HG03060 (cell line): ENCODE results near the gene RTL1.

ENCODE experiments used
- ATAC-seq: cut with Tn5 transposase; IDR thresholded peaks from one replicate; pipeline ENCODE4 v1.9.1; 2021; ENCODE audit warnings: low read depth, moderate number of reproducible peaks; ENCODE audit not compliant: unreplicated experiment

RTL1 gene

DNA sequence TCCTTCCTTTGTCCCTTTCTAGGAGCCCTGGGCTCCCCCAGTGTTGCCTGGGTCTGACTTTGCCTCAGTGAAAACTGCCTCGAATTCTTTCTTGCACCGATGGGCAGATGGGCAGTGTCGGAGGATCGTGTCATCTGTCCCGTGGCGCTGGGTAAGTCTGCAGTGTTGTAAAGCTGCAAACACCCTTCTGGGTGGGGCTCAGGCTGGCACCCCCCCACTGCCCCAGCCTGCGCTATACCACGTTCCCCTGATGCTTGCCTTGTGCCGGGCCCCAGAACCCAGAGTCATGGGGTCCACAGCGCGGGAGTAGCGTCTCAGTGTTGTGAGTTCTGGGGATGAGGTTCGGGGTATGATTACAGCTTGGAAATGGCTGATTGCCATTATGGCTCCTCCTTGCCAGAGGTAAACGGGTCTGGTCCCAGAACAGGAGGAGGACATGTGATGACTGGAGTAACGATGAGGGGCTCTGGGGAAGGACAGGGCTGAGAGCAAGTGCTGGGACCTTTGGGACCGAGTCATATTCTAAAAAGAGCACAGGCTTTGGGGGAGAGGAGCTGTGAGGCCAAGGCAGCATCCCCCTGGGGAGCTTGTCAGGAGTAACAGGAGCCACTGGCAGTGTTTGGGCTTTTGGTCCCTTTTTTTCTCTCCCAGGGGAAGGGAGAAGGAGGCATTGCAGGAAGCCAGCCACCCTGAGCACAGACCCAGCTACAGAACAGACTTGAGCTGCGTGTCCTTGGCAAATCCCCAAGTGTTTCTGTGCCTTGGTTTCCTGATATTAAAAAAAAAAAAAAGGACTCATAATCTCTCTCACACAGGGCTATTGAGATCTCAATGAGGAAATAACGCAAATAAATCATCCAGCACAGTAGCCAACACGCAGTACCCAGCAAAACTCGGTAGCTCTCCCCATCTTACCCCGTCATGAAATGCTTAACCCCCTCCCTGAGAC, 4.3 kb downstream of the RTL1 start:
- ATAC-seq: no peak

DNA sequence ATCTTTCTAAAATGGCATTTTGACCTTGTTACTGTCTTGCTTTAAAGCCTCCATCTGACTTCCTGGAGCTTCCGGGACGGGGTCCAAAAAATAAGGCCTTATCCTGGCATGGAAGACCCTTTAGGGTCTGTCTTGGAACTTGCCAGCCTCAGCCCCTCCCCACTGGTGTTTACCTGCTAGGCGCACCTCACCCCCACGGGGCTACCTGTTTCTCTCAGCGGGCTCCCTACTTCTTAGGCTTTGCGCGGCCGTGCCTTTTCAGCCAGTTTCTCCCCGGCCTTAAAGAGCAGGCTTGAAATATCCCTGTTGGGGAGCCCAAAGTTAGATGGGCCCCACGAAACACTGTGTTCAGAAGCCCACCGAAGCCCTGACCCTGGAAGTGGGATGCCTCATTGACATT, 5.1 kb downstream of the RTL1 start:
- no peak for ATAC-seq

DNA sequence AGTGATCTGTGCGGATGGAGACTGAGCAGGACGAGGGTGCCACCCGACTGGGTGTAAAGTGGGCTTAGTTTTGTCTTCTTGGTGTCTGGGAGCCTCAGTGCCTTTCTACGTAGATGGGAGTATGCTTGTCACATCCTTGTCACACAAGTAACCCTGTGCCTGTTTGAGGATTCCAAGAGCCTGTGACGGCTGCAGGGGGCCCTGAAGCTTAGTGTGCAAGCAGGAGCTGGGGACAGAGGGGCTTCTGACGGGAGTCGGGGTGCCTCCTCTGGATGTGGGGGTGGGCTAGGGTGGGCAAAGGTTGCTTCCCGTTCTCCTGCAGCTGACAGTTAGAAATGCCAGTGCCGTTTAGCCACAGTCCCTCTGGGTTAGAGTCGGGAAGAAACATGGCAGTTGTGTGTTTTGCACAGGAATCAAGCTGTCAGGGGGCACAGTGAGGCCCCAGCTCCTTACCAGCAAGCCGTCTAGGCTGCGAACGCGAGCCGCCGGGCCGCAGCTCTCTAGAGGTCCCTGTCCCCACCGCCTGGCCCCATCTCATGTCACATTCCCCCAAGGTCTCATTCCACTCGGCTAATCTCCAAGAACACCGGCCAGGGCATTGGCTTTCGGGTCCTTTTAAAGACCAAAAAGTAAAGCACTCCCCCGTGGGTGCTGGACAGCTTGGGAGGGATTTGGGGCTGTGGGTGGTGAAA, 7.0 kb downstream of the RTL1 start:
- no peak for ATAC-seq

DNA sequence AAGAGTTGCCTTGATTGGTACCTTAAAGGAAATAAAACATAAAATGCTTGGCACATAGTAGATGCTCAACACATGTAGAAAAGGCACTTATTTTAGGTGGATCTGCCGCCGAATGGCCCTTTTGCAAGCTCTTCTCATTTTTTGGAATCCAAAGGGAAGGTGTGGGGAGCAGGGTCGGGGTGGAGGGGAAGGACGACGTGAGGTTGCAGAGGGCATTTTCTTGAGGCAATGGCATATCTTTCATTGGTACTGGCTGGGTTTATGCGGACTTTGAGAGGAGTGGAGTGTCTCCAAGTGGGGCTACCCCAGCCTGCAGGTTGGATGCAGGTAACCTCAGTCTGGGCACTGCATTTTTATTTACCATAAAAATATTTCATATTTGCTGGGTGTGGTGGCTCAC, 8.1 kb downstream of the RTL1 start:
- no peak for ATAC-seq

DNA sequence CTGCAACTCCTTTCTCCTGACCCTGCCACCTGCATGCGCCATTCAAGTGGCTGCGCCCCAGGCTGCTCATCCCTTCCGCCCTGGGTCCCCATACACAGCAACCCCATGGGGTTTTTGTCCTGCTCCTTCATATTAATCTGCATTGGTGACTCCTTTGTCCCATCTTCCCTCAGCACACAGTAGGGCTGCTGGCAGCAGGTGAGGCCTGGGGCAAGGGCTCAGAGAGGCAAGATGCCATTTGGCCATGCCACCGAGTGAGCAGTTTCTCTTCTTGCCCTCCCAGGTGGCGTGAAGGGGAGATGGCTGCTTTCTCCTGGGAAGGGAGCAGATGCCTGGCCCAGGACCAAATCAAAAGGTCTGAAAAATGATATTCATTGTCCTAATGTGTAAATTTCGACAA, 9.1 kb downstream of the RTL1 start:
- no peak for ATAC-seq

DNA sequence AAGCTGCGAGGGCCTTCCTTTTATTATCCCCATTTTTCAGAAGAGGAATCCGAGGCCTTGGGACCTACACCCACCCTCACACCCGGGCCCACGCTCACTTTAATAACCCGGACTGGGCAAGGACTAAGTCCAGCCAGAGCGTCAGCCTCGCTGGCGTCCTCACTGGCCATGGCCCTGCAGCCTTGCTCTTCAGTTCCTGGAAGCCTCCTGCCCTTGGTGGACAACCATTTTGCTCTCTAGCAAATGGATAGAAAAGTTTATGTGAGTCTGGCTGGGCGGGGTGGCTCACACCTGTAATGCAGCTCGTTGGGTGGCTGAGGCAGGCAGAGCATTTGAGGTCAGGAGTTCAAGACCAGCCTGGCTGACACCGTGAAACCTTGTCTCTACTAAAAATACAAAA, 9.8 kb downstream of the RTL1 start:
- ATAC-seq: no peak

DNA sequence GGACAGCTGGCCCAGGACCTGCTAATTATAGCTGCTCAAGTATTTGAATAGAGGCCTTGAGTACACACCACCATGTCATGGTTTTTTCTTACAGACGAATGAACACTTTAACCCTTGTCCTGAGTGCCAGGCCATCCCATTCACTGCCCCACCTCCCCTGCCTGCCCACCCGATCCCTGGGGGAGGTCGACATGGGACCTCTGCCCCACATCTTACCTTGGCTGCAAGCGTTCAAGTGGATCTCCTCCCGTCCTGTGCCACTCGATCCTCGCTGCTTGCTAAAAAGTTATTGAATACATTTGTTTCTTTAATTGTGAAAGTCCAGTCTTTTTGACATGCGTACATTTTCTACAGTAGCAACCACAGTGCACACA, 10.3 kb downstream of the RTL1 start:
- ATAC-seq: no peak

DNA sequence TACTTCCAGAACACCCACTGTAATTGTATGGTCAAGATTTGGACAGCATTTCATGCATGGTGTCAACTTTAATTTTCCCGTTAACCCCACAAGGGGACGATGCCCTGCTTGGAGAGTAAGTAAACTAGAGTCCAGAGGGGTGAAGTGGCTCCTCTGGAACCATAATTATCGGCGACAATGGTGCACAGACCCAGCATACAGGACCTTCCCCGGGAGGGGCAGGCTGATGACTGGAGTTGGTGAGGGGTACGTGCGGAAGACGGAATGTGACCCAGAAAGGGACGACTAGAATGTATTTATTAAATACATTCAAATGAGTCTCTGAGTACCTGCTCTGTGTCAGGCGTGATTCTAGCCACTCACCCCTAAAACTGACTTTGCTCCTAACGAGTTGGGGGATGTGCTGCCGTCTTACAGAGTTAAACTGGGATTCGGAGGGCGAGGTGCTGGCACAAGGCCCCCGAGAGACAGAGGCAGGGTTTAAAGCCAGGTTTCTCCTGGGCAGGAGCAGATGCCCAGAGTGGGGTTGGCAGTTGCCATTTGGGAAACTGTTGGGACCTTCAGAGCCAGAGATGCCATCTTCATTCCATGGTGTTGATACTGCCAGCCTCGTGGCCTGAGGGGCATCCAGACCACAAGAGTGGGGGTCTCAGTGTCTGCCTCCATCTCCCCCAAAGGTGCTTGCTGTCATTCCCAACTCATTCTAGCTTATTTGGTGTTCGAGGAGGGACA, 10.9 kb downstream of the RTL1 start:
- ATAC-seq: no peak

DNA sequence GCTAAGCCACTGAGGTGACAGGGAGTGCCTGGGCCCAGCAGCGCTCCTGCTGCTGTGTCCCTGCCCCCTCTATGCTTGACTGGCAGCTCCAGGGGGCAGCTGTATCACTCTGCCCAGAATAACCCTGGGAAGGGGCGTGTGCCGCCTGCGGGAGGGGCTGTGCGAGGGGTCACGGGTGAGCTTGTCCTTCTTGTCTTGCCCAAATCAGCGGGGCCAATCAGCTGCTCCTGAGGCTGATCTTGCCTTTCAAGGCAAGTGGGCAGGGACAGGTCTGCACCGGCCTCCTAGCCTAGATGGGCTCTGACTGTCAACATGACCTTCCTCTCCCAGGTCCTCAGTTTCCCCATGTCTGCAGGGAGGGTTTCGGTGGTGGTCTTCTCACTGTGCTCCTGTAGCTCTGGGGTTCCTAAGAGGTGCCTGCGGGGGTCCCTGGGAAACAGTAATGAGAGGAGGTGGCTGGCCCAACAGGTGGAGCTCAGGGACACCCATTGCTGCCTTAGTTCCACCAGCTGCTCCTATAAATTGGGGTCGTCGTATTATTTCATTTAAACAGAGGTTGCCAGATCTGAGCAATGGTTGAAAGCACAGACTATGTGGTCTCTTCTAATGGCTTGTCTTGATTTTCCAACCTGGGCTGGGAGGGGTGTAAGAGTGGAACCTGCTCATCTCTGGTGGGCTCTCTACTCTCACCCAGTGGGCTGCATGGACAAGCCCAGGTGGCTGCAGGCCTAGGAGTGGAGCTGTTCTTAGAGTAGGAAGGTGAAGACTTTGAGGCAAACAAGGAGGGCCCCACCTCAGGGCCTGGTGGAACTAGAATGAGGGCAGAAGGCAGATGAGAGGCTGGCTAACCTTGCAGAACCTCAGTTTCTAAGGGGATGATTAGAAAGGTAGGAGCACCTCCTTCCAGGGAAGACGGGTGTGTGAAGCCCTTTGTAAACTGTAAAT, 11.7 kb downstream of the RTL1 start:
- no peak for ATAC-seq

DNA sequence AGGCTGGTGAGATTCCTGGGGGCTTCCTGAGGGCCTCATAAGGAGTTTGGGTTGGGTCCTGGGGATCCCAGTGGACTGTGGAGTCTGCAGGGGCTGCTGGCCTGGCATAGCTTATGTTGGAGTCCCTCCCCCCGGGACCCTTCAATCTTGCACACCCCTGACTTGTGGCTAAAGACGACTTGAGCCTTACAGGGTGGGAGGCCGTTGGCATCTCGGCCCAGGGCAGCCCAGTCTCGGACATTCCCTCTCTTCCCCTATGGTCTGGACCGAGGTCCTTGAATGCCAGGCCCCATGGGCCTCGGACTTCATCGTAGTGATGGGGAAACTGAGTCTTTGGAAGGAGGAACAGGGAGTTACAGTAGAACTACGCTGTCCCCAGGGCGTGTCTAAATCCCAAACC, 12.5 kb downstream of the RTL1 start:
- no peak for ATAC-seq

DNA sequence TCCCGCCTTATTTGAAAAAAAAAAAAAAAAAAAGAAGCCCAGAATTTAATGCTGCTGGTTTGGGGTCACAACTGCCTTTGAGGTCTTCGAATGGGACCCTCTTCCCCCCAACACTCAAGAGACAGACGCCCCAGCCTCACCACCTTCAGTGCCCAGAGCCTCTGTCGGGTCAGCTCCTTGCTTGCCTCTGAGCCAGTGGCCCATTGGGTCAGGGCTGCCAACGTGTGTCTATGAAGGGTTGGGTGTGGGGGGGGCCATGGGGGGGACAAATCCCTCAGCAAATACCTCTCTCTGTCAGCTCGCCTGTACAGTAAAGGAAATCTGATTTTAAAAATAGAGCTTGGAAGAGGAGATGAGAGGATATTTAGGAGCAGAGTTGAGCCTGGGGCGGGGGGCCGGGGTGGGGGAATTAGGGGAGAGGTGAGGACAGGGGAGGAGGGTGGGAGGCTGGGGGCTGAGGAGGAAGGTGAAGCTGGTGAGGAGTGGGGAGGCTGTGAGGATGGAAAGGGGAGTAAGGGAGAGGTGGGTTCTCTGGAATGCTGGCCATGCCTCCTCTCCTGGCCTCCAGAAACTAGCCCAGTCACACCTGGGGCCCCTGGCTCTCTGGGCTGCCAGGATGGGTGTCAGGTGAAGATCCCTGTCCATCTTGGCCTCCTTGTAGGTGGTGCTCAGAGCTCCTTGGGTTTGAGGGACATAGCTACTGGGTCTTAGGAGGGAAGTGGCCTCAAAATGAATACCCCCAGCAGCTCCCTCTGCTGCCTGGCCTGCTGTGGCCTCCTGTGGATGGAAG, 13.3 kb downstream of the RTL1 start:
- ATAC-seq: no peak

DNA sequence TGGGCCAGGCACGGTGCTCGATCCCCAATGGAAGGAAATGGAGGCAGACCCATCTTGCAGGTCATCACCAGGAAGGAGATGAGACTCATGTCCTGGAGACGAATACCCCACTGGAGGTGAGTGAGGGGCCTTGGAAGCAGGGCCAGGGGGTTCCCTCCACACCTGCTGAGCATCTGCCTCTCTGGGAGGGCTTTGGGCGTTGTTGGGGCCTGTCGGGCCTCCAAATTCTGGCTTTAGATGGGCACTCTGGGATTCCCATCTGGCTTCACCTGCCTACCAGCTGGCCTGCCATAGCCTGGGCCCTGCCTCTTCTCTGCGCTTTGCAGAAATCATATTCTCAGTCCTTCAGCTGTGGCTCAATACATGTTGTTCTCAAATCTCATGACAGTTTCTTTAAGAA, 13.9 kb downstream of the RTL1 start:
- ATAC-seq: no peak

DNA sequence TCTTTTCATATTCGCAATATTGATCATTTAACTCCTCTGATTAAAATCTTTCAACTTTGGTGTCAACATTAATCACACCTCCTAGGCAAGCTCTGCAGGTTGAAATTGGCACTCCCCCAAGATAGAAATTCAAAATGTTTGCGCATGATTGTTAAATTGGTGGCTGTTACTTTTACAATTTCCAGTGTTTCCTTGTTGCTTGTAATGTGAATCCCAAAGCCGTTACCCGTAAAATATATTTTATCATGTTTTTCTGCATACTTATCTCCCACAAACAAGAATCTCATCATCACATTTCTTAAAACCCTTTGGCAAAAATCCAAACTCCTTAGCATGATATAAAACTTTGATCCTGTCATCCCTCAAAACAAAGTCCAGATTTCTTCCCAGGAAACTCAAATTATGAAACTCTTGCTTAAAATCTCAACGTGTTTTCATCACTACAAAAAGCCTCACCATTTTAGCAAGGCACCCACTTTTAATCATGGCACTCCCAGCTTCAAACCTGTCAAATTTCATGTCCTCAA, 14.7 kb downstream of the RTL1 start:
- no peak for ATAC-seq

DNA sequence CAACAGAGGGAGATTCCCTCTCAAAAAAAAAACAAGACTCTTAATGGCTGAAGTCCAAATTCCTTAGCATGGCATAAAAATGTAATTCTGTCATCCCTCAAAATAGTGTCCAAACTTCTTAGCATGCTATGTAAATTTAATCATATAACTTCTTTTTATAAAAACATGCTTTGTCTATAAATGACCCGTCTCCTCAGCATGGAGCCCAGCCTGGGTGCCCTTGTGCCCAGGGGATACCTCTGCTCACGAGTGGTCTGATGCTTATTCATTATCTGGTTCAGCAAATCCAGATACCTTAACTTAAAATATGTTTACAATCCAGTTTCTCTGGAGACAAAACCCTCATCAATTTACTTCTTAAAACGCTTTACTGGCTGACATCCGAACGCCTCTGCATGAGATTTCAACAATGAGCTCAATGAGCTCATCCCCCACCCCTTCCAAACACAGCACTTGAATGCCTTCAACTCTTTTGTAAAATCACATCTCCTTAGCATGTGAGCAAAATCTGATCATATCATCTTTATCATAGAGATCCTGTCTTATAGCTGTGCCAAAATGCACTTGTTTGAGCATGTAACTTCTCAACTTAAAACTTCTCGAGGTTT, 15.7 kb downstream of the RTL1 start:
- no peak for ATAC-seq

DNA sequence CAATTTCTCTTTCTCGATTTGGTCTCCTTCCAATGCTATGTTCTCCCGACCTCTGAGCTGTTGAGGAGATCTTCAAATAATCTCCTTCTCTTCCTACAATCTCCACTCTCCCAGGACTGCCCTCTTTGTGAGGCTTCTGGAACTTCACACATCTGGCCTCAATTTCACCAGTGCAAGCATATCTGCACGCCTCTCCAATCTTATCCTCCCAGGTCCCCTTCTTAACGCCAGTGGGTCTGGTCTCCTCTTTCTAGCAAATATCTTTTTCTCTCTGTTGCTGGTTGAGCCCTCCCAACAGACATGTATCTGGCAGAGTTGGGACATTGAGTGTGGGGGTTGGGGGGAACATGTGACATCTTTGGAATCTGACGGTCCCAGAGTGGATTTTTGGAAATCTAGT, 17.9 kb downstream of the RTL1 start:
- no peak for ATAC-seq

DNA sequence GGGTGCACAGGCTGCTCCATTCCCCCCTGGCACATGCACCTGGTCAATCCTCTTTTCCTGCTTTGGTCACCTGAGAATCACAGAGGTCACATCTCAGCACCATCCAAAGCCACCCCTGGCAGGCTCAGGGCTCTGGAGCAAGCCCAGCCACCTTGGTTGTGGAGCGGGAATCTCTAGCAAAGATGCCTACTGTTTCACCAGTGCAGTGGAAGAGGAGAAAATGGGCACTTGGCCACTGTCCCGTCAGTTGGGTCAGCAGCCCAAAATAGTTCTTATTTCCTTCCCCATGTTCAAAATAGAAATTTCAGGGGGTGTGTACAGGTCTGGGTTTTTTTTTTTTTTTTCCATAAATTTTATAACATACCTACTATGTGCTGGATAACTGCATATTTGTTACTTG, 18.3 kb downstream of the RTL1 start:
- no peak for ATAC-seq

DNA sequence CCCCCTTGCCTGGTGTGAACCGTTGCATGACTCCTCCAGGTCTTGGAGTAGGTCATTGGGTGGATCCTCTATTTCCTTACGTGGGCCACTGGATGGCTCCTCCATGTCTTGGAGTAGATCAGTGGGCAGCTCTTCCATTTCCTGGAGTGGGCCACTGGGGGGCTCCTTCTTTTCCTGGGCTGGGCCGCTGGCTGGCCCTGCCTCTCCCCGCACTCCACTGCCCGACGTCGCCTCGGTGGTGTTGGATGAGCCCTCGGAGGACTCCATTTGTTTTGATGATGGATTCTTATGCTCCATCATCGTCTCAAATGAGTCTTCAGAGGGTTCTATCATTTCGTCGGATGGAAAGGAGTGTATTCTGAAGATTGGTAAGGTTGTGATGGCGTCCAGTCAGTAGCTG, 19.1 kb downstream of the RTL1 start:
- ATAC-seq: no peak

DNA sequence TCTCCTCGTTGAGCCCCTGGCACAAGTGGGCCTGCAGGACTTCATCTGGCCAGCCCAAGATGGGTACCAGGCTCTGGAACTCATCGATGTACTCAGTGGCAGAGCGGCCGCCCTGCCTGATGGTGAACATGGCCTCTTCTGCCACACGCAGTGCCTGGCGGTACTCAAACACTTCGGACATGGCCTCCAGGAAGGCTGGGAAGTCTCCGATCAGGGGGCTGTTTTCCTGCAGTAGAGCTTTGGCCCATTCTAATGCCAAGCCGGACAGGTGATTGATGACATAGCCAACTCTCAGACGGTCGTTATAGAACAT, 19.8 kb downstream of the RTL1 start:
- ATAC-seq: no peak
